ENCODE results near the gene TRIM2. TPM values are rescaled to one million over a fixed set of nuclear protein-coding genes. Genes with fewer than 3 reads are reported as not detected.

The TRIM2 gene
- total RNA-seq, 1 experiment from 2014 or later: 18.9 TPM

DNA sequence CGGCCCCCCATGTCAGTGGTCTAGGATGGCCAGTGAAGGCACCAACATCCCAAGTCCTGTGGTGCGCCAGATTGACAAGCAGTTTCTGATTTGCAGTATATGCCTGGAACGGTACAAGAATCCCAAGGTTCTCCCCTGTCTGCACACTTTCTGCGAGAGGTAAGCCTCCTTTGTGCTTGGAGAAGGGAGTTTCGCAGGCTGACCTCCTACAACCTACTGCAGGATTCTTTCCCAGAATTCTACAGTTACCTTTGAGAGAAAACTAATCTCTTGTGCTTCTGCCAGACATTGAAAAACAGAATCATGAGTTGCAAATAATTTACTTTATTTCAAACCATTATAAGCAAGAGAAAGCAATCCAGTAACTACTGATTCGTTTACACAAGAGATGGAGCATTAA is 66.1 kb downstream of the TRIM2 start:
- Histone ChIP-seq H3K4me3 (ENCODE audit: low read length) (no peak overlapping the region), H3K36me3 (ENCODE audit: low read depth, low read length) (no peaks in the 10 kb centered on the region; the same call in 1 of the 2 replicates), H3K9ac (ENCODE audit: low read length) (no peak overlapping the region), H3K9me3 (ENCODE audit: low read length) (no peaks in the 10 kb centered on the region), H3K27ac (ENCODE audit: low read length) (no peak overlapping the region), H3F3A (ENCODE audit: low read length, unreplicated experiment) (no peaks in the 10 kb centered on the region), H4K20me1 (ENCODE audit: low read length) (no peaks in the 10 kb centered on the region), H2AFZ (ENCODE audit: low read length) (no peak overlapping the region), H3K79me2 (ENCODE audit: low read length) (no peaks in the 10 kb centered on the region), H3K4me1 (ENCODE audit: insufficient read depth, low read length) (no peaks in the 10 kb centered on the region), H3K4me2 (ENCODE audit: low read length) (no peak overlapping the region), H3K27me3 (ENCODE audit: low read length) (no peaks in the 10 kb centered on the region), H3K9me2 (replicated peaks; ENCODE audit: low read length) (no peaks in the 10 kb centered on the region)
- ChIA-PET POLR2A (ENCODE audit: unreplicated experiment) (no interaction called here), CTCF (no interaction called here)
- TF ChIP-seq EZH2phosphoT487 (IDR thresholded peaks at IDR 0.05; ENCODE audit: borderline replicate concordance, low read length) (no peak), EZH2 (IDR thresholded peaks at IDR 0.05; ENCODE audit: low read length, unreplicated experiment) (no peak)
- TF ChIP-seq, protein P1, sequence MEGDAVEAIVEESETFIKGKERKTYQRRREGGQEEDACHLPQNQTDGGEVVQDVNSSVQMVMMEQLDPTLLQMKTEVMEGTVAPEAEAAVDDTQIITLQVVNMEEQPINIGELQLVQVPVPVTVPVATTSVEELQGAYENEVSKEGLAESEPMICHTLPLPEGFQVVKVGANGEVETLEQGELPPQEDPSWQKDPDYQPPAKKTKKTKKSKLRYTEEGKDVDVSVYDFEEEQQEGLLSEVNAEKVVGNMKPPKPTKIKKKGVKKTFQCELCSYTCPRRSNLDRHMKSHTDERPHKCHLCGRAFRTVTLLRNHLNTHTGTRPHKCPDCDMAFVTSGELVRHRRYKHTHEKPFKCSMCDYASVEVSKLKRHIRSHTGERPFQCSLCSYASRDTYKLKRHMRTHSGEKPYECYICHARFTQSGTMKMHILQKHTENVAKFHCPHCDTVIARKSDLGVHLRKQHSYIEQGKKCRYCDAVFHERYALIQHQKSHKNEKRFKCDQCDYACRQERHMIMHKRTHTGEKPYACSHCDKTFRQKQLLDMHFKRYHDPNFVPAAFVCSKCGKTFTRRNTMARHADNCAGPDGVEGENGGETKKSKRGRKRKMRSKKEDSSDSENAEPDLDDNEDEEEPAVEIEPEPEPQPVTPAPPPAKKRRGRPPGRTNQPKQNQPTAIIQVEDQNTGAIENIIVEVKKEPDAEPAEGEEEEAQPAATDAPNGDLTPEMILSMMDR (conservative IDR thresholded peaks at IDR 0.05; ENCODE audit: low read depth, low read length): no peak
- BruUV-seq (replicated peaks): no TSS peak
- DNase-seq (no peak), ATAC-seq (no peak)
- intact Hi-C loops (cut with micrococcal nuclease): no loop called here

DNA sequence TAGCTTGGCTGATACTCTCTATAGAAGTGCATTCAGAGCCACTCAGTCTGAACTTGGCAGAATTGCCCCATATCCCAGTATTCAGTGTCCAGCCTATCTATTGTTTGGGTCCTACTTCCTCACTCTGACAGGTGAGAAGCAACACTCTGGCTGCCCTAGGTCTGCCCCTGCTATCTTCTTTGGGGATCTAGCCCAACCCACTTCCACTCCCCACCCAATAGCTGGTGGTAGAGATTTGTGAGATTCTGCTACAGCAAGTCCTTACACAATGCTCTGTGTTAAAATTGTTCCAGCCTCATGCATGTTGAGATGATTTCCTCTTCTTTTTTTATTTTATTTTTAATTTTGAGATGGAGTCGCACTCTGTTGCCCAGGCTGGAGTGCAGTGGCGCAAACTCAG is 67.6 kb downstream of the TRIM2 start:
- Histone ChIP-seq H3K9ac (ENCODE audit: low read length) (no peak overlapping the region), H3K9me2 (replicated peaks; ENCODE audit: low read length) (no peaks in the 10 kb centered on the region), H3K27ac (ENCODE audit: low read length) (no peak overlapping the region), H3K4me2 (ENCODE audit: low read length) (no peak overlapping the region), H3K27me3 (ENCODE audit: low read length) (no peaks in the 10 kb centered on the region), H3K79me2 (ENCODE audit: low read length) (no peaks in the 10 kb centered on the region), H4K20me1 (ENCODE audit: low read length) (no peaks in the 10 kb centered on the region), H3K4me3 (ENCODE audit: low read length) (no peak overlapping the region), H2AFZ (ENCODE audit: low read length) (no peak overlapping the region), H3K9me3 (ENCODE audit: low read length) (no peaks in the 10 kb centered on the region), H3K4me1 (ENCODE audit: insufficient read depth, low read length) (no peaks in the 10 kb centered on the region), H3K36me3 (ENCODE audit: low read depth, low read length) (no peaks in the 10 kb centered on the region; the same call in 1 of the 2 replicates), H3F3A (ENCODE audit: low read length, unreplicated experiment) (no peaks in the 10 kb centered on the region)
- ATAC-seq (no peak), DNase-seq (no peak)
- POLR2A ChIA-PET (ENCODE audit: unreplicated experiment): no interaction called here
- no TSS peak for BruUV-seq (replicated peaks)
- CTCF ChIA-PET: no interaction called here
- TF ChIP-seq, protein P1 (conservative IDR thresholded peaks at IDR 0.05; ENCODE audit: low read depth, low read length): no peak
- TF ChIP-seq EZH2phosphoT487 (IDR thresholded peaks at IDR 0.05; ENCODE audit: borderline replicate concordance, low read length) (no peak), EZH2 (IDR thresholded peaks at IDR 0.05; ENCODE audit: low read length, unreplicated experiment) (no peak)
- intact Hi-C loops (cut with micrococcal nuclease): no loop called here

DNA sequence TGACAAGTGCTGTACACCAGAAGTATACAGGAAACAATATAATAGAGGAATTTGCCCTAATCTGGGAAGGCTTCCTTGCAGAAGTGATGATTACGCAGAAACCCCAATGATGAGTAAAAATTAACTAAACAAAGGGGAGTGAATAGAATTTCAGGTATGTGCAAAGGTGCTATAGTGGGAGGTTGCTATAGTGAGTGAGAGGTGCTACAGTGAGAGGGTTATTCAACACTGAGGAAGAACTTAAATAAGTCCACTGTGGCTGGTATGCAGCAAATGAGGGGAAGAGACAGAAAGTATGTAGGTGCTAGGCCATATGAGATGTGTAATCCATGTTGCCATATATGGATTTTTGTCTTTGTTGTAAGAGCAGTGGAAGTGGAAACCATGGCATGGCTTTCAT is 69.5 kb downstream of the TRIM2 start:
- no peaks in the 10 kb centered on the region for H3K4me1 ChIP-seq (ENCODE audit: insufficient read depth, low read length)
- H3K9ac ChIP-seq (ENCODE audit: low read length): no peak overlapping the region
- TF ChIP-seq EZH2phosphoT487 (IDR thresholded peaks at IDR 0.05; ENCODE audit: borderline replicate concordance, low read length) (no peak), EZH2 (IDR thresholded peaks at IDR 0.05; ENCODE audit: low read length, unreplicated experiment) (no peak)
- H3K9me2 ChIP-seq (replicated peaks; ENCODE audit: low read length): no peaks in the 10 kb centered on the region
- ChIA-PET POLR2A (ENCODE audit: unreplicated experiment) (no interaction called here), CTCF (no interaction called here)
- H3K27ac ChIP-seq (ENCODE audit: low read length): no peak overlapping the region
- no peak overlapping the region for H3K4me2 ChIP-seq (ENCODE audit: low read length)
- no TSS peak for BruUV-seq (replicated peaks)
- no peaks in the 10 kb centered on the region for H3K27me3 ChIP-seq (ENCODE audit: low read length)
- H3F3A ChIP-seq (ENCODE audit: low read length, unreplicated experiment): no peaks in the 10 kb centered on the region
- intact Hi-C loops (cut with micrococcal nuclease): no loop called here
- no peak for DNase-seq
- no peaks in the 10 kb centered on the region for H4K20me1 ChIP-seq (ENCODE audit: low read length)
- H3K9me3 ChIP-seq (ENCODE audit: low read length): no peaks in the 10 kb centered on the region
- no peaks in the 10 kb centered on the region for H3K79me2 ChIP-seq (ENCODE audit: low read length)
- no peak for ATAC-seq
- no peak overlapping the region for H2AFZ ChIP-seq (ENCODE audit: low read length)
- no peaks in the 10 kb centered on the region; the same call in 1 of the 2 replicates for H3K36me3 ChIP-seq (ENCODE audit: low read depth, low read length)
- H3K4me3 ChIP-seq (ENCODE audit: low read length): no peak overlapping the region

All from PC-3 (cell line).